ENCODE data around the gene ORM2. TPM values are rescaled to one million over a fixed set of nuclear protein-coding genes. Genes with fewer than 3 reads are reported as not detected.

Gene ORM2
- polyA plus RNA-seq, 1 donor, result 0.37 TPM

DNA sequence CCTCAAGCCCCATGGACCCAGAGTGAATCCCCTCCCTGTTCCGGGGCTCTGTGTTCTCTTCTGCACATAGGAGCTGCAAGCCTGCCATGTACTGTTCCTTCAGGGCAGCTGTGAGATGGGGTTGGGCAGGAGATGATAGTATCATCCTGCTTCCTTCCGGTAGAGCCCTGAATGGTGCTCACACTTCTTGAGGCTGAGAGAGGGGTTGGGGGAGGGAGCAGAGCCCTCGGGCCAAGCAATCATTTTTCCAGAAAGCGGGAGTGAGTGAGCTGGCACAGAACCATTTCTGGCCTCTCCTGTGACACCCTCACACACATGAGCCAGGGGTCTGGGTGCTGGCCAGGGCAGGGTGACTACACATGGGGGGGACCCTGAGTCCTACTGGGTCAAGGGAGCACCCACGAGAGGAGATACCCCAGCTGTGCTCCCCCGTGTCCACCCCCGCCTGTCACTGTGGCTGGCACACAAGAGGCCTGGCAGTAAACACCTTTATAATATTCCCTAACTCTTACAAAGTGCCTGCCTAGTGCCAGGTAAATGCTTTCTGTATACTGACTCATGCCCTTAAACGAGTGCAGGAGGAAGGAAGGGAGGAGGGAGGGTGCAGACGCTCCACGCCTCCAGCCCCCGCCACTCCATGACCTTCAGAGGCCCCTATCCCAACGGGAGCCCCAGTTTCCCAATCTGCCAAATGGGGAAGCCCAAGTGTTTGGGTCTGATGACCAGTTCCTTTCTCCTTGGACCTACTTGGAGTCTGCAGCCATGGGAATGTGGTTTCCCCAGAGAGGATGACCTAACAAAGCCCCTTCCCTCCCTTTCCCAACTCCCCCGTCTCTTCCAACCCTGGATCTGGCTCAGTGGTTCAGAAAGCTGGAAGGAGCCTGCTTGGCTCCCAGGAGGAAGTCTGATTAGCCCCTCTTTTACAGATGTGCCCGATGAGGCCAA is 42.6 kb downstream of the ORM2 start:
- DNase-seq, result no peak

DNA sequence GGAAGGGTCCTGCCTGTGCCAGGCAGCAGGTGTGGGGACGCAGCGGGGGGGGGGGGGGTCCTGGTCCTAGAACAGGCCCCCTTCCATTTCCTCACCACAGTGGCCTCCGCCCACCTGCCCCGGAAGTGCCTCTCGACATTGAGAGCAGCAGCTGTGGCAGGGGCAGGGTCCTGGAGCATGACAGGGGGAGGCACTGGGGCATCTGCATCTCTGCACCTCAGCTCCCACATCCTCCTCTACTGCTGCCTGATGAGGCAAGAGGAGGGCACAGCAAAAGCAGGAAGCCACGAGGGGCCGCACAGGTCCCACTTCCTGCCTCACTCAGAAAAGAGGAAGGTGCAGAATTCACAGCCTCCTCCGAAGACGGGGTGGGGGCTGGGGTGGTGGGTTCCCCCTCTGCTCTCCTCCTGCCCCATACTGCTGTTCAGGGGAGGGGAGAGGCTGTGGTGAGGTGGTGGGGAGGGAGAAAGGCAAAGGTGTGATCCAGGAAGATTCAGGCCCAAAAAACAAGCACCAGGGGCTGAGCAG is 43.3 kb downstream of the ORM2 start:
- no peak for DNase-seq

- DNase-seq, result no peak
Measured at GRCh38 chr9:114373960-114374730, 44.5 kb downstream of the ORM2 start.

DNA sequence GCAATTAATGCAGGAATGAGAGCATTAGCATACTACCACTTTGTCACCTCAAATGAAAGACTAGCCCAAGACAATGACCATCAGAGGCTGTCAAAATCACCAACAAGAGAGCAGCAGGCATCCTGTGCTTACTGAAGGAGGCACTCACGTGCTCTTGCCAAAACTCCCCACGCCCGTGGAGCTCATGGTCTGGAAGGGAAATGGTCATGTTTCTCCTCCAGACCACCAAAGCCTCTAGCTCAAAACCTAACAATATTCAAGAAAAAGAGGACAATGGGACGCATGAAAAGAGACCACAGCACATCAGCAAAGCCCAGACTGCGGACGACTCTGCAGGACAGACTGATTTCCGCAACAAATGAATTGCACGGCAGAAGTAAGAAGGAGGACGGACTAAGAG is 45.3 kb downstream of the ORM2 start:
- DNase-seq, result no peak

GRCh38 chr9:114375386-114376175 is 45.9 kb downstream of the ORM2 start:
- DNase-seq, result no peak

DNA sequence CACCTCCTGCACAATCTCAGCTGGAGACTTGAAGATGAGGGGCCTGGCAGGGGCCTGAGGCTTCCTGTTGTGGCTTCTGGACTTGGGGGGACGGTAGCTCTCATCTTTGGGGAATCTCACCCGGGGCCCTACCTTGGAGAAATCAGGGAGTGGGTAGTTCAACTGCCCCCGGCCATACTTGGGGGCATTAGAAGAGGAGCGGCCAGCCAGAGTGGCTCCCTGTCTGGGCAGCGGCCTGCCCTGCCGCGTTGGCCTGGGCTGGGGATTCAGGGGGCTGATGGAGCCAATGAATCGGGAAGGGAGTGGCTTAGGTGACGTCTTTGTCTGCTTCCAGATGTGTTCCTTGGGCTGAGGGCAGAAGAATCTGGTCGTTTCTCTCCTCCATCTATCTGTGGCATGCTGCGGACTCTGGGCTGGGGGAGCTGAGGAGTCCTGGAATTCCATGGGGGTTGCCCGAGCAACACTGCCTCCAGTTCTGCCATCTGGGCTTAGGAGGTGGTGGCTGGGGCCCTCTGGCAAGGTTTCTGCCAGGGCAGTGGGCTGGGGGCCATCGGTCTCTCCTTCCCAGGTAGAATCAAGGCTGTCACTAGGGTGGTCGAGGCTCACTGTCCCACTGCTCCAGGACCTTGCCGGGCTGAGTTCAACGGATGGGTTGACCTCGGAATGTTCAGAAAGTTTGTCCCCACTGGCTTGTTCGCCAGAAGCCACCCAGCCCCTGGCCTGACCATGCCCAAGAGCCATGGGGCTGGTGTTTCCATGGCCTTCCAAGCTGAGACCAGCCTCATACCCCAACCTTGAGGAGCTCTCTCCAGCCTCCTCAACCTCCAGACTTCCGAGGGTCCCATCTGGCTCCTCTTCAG is 47.1 kb downstream of the ORM2 start:
- DNase-seq, result no peak

DNA sequence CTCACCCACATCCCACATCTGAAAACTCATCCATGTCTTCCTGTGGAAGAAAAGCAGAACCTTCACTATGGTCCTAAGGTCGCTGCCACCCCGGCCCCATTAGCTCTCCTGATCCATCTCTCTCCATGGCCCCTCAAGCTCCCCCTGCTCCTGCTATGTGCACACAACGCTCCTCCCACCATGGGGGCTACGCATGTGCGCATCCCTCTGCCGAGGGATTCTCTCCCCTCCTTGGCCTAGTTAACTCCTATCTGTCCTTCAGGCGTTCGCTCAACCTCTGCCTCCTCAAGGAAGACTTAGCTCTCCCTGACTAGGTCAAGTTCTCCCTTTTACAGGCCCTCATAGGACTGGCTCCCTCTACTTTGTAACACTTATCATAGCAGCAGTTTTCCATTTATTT is 48.3 kb downstream of the ORM2 start:
- no peak for DNase-seq

- DNase-seq, result no peak
Measured at GRCh38 chr9:114378883-114379282, 49.2 kb downstream of the ORM2 start.

Other genes starting within 250 kb of the ORM2 start
- gene KIF12, start 230.6 kb upstream of the ORM2 start, polyA plus RNA-seq (ENCODE audit: insufficient read length), result 0.52 TPM
- gene COL27A1, start 174.3 kb upstream of the ORM2 start, polyA plus RNA-seq (ENCODE audit: insufficient read length), result 36.9 TPM
- 0.30 TPM for gene ORM1, start 6.8 kb upstream of the ORM2 start, polyA plus RNA-seq (ENCODE audit: insufficient read length)
- 10.5 TPM for gene AKNA, start 58.1 kb downstream of the ORM2 start, polyA plus RNA-seq (ENCODE audit: insufficient read length)
- 2.1 TPM for gene WHRN, start 175.6 kb downstream of the ORM2 start, polyA plus RNA-seq (ENCODE audit: insufficient read length)